ENCODE data around the gene MAGI1.
"Not testable (repeated sequence)": the region's sequence is repeated elsewhere in the genome, so short reads cannot be mapped to it uniquely, and the experiment has no call there.

The MAGI1 gene

DNA sequence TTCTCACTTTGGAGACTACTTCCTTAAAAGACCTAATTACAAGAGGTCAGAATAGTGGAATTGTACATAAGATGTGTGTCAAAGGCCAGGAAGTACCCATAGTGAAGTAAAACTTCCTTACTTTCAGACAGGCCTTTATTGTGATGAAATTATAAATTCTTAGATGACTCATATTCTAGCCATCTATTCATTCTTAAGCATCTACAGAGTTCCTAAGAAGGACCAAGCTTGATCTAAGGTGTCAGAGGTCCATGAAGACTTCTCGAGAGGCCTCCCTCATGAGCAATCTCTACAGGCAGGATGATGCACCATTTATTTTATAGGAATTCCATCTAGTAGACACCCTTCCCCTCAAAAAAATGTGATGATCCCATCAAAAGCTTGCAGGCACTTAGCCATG lies 493.3 kb downstream of the MAGI1 start:
- peaks cover 12% of the 10 kb centered on the region for H3K27me3 Mint-ChIP-seq
- H3K27ac Mint-ChIP-seq, result no peak overlapping the region
- no peaks in the 10 kb centered on the region for H3K36me3 Mint-ChIP-seq
- H3K9me3 Mint-ChIP-seq (ENCODE audit: low read depth), result peaks cover 4% of the 10 kb centered on the region
- H3K4me3 Mint-ChIP-seq, result no peak overlapping the region
- no peaks in the 10 kb centered on the region for H3K4me1 Mint-ChIP-seq (ENCODE audit: low read depth)

- not testable (repeated sequence) for H3K9me3 Mint-ChIP-seq (ENCODE audit: low read depth); H3K36me3 Mint-ChIP-seq; H3K27ac Mint-ChIP-seq; H3K4me1 Mint-ChIP-seq (ENCODE audit: low read depth); H3K4me3 Mint-ChIP-seq; H3K27me3 Mint-ChIP-seq
These were observed 495.3 kb downstream of the MAGI1 start for GRCh38 chr3:65543391-65543790.

GRCh38 chr3:65540666-65541065 lies 498.1 kb downstream of the MAGI1 start:
- Mint-ChIP-seq H3K36me3 (no peaks in the 10 kb centered on the region), H3K4me1 (ENCODE audit: low read depth) (no peaks in the 10 kb centered on the region), H3K27ac (no peak overlapping the region), H3K4me3 (no peak overlapping the region), H3K27me3 (peaks cover 3% of the 10 kb centered on the region), H3K9me3 (ENCODE audit: low read depth) (no peaks in the 10 kb centered on the region)

DNA sequence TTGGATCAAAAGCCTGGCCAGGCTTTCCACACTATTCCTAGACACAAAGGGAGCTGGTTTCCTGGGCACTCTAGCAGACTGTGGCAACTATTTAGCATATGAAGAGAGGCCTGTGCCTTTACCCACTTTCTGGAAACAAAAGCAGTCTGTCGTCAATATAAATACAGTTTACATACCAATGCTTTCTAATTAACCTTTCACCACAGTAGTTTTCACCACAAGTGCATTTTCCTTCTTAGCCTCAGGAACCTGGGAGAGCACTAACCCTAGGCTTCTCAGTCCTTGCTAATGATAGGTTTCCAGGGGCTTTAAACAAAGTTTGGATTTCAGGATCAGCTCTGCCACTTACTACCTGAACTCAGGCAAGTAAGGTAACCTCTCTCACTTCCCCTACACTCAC lies 499.1 kb downstream of the MAGI1 start:
- no peaks in the 10 kb centered on the region for H3K36me3 Mint-ChIP-seq
- H3K4me1 Mint-ChIP-seq (ENCODE audit: low read depth), result no peaks in the 10 kb centered on the region
- H3K27ac Mint-ChIP-seq, result no peak overlapping the region
- peaks cover 3% of the 10 kb centered on the region for H3K27me3 Mint-ChIP-seq
- H3K9me3 Mint-ChIP-seq (ENCODE audit: low read depth), result no peaks in the 10 kb centered on the region
- H3K4me3 Mint-ChIP-seq, result no peak overlapping the region

DNA sequence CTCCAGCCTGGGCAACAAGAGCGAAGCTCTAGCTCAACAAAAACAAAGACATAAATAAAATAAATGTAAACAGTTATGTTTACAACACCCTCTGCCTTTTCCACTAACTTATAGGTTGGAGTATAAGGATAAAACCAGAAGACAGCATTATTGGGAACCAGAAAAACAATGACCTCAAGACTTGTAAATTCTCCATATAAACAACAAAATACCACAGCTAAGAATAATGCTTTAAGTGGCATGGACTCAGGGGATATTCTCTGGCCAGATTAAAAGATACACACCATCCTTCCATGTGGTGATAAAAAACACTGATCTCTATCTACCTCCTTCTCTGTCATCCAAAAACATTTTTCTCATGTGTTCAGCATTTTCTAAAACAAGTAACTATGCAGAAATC lies 500.6 kb downstream of the MAGI1 start:
- Mint-ChIP-seq H3K27me3 (peaks cover 3% of the 10 kb centered on the region), H3K36me3 (no peaks in the 10 kb centered on the region), H3K4me3 (no peak overlapping the region), H3K4me1 (ENCODE audit: low read depth) (no peaks in the 10 kb centered on the region), H3K27ac (no peak overlapping the region), H3K9me3 (ENCODE audit: low read depth) (no peaks in the 10 kb centered on the region)

DNA sequence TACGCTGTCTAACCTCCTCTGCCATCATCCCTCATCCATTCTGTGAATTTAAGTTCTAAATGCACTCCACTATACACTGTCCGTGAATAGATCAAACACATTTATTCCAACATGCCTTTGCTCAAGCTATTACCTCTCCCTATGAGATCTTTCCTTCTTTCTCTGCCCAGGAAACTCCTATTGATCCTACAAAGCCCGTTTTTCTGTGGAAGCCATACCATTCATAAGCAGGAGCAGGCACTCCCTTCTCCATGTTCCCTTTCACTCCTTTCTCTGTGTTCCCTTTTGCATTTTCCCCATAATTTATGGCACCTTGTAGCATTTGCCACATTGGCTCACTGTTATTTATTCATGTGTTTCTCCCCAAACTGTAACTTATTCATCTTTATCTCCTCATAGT lies 501.6 kb downstream of the MAGI1 start:
- no peaks in the 10 kb centered on the region for H3K4me1 Mint-ChIP-seq (ENCODE audit: low read depth)
- H3K9me3 Mint-ChIP-seq (ENCODE audit: low read depth), result peaks cover 2% of the 10 kb centered on the region
- no peaks in the 10 kb centered on the region for H3K36me3 Mint-ChIP-seq
- peaks cover 3% of the 10 kb centered on the region for H3K27me3 Mint-ChIP-seq
- H3K4me3 Mint-ChIP-seq, result no peak overlapping the region
- H3K27ac Mint-ChIP-seq, result no peak overlapping the region

DNA sequence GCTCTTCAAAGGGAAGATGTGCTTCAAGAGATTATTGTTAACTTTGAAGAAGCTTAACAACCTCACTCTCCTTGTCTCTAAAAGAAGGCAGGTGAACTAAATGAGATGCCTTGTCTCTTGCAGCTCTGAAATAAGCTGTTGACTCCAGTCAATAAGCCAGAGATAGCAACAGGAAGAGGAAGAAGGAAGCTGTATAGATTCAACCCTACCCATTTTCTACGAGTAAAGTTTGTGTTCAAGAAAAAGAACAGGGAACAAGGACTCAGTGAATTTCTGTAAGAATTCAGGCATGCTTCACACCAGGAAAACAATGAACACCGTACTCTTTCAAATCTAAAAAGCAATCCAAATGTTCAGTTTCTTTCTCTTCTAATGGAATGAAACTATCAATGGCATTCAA lies 503.5 kb downstream of the MAGI1 start:
- H3K4me1 Mint-ChIP-seq (ENCODE audit: low read depth), result no peaks in the 10 kb centered on the region
- H3K27me3 Mint-ChIP-seq, result peaks cover 3% of the 10 kb centered on the region
- peaks cover 3% of the 10 kb centered on the region for H3K9me3 Mint-ChIP-seq (ENCODE audit: low read depth)
- no peaks in the 10 kb centered on the region for H3K36me3 Mint-ChIP-seq
- no peak overlapping the region for H3K27ac Mint-ChIP-seq
- H3K4me3 Mint-ChIP-seq, result no peak overlapping the region

GRCh38 chr3:65534805-65535204 lies 503.9 kb downstream of the MAGI1 start:
- Mint-ChIP-seq H3K27me3 (peaks cover 3% of the 10 kb centered on the region), H3K4me1 (ENCODE audit: low read depth) (no peaks in the 10 kb centered on the region), H3K9me3 (ENCODE audit: low read depth) (peaks cover 3% of the 10 kb centered on the region), H3K27ac (no peak overlapping the region), H3K36me3 (no peaks in the 10 kb centered on the region), H3K4me3 (no peak overlapping the region)

DNA sequence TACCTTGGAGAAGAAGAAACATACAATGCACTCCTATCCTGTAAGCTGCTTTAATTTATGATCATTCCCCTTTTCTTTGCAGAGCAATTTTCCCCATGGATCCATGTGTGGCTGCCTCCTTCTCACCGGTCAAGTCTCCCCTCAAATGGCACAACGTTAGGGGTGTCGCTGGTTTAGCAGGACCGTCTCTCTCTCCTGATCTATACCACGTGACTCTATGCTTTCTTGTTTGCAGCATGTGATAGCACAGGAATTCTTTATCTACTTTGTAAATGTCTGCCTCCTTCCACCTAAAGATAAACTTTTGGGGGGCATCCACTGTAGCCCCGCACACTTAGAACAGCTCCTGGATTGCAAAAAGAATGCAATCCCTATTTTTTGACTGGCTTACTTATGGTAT lies 506.0 kb downstream of the MAGI1 start:
- Mint-ChIP-seq H3K4me3 (no peak overlapping the region), H3K9me3 (ENCODE audit: low read depth) (peaks cover 3% of the 10 kb centered on the region), H3K36me3 (no peaks in the 10 kb centered on the region), H3K27ac (no peak overlapping the region), H3K4me1 (ENCODE audit: low read depth) (no peaks in the 10 kb centered on the region), H3K27me3 (peaks cover 3% of the 10 kb centered on the region)

- H3K27me3 Mint-ChIP-seq, result peaks cover 2% of the 10 kb centered on the region
- no peaks in the 10 kb centered on the region for H3K36me3 Mint-ChIP-seq
- H3K4me1 Mint-ChIP-seq (ENCODE audit: low read depth), result no peaks in the 10 kb centered on the region
- H3K9me3 Mint-ChIP-seq (ENCODE audit: low read depth), result peaks cover 3% of the 10 kb centered on the region
- H3K27ac Mint-ChIP-seq, result no peak overlapping the region
- no peak overlapping the region for H3K4me3 Mint-ChIP-seq
These were observed 506.5 kb downstream of the MAGI1 start for GRCh38 chr3:65532215-65532614.

DNA sequence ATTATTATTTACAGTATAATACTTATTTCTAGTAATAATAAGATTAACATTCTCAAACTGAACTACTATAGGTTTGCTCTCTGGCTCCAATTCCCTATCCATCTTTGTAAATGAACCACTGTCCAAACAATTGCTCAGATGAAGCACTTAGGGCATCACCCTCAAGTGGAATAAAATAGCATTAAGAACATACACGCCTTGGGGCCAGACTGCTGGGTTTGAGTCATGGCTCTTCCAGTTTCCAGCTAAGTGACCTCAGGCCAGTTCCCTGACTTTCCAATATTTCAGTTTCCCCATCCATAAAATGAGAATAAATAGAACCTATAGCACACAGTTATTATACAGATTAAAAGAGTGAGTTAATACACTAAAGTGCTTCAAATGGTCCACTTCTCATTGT lies 507.2 kb downstream of the MAGI1 start:
- Mint-ChIP-seq H3K27ac (no peak overlapping the region), H3K9me3 (ENCODE audit: low read depth) (peaks cover 3% of the 10 kb centered on the region), H3K4me1 (ENCODE audit: low read depth) (no peaks in the 10 kb centered on the region), H3K36me3 (no peaks in the 10 kb centered on the region), H3K27me3 (no peaks in the 10 kb centered on the region), H3K4me3 (no peak overlapping the region)

DNA sequence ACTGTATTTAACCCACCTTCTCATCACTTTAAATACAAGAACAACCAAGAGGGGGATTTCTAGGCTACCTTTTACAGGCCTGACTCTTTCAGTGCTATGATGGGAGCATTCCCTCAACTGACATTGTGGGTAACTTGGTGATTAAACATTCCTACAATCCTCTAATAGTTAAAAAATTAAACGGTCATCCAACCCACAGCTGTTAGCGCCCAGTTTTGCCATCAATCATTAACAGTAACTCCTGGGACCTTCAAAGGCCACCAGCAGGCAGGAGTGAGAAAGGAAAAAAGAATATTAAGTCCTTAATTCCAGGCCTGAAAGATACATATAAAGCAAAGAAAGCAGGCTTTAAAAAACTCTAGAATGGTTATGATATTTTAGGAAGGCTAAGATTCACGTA lies 512.1 kb downstream of the MAGI1 start:
- H3K27me3 Mint-ChIP-seq, result no peaks in the 10 kb centered on the region

DNA sequence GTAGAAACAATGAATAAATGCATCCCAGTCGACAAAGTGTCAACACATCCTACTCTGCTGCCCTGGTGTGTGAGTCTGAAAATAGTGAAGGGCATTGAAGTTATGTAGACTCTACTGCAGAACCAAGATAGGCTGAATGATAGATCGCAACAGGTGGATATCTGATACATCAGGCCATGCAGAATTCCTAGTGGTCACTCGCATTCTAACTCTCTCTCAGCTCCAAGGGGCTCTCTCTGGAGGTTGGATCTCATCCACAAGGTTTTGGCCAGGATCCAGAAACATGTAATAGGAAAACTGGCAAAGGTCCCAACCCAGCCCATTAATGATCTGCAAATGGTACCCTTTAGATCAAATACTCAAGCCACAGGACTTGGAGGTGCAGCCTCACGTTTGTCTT lies 514.1 kb downstream of the MAGI1 start:
- Mint-ChIP-seq H3K27ac (no peak overlapping the region), H3K4me1 (ENCODE audit: low read depth) (no peaks in the 10 kb centered on the region), H3K4me3 (no peak overlapping the region), H3K9me3 (ENCODE audit: low read depth) (no peaks in the 10 kb centered on the region), H3K36me3 (no peaks in the 10 kb centered on the region), H3K27me3 (no peaks in the 10 kb centered on the region)

More for the DNA sequence above, 512.1 kb downstream of the MAGI1 start:
- H3K27ac Mint-ChIP-seq, result no peak overlapping the region
- H3K36me3 Mint-ChIP-seq, result no peaks in the 10 kb centered on the region
- H3K9me3 Mint-ChIP-seq (ENCODE audit: low read depth), result no peaks in the 10 kb centered on the region
- H3K4me1 Mint-ChIP-seq (ENCODE audit: low read depth), result no peaks in the 10 kb centered on the region
- no peak overlapping the region for H3K4me3 Mint-ChIP-seq

DNA sequence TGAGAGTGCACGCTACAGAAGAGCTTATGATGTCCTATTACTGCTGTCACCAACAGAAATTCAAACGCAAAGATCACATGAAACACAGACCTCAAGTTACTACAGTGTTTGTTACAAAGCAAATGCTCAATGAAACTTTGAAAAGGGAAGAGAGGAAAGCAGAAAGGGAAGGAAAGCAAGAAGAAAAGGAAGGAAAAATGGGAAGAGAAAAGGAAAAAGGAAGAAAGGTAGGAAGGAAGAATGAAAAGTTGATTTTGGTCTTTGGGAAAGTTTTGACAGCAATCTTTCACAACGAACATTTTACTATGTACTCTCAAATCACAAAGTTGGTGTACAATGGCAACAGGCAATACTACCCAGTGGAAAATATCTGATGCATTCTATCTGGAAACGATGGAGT lies 514.8 kb downstream of the MAGI1 start:
- H3K4me1 Mint-ChIP-seq (ENCODE audit: low read depth), result no peaks in the 10 kb centered on the region
- no peaks in the 10 kb centered on the region for H3K36me3 Mint-ChIP-seq
- H3K4me3 Mint-ChIP-seq, result no peak overlapping the region
- H3K27ac Mint-ChIP-seq, result no peak overlapping the region
- H3K9me3 Mint-ChIP-seq (ENCODE audit: low read depth), result peaks cover 2% of the 10 kb centered on the region
- no peaks in the 10 kb centered on the region for H3K27me3 Mint-ChIP-seq

DNA sequence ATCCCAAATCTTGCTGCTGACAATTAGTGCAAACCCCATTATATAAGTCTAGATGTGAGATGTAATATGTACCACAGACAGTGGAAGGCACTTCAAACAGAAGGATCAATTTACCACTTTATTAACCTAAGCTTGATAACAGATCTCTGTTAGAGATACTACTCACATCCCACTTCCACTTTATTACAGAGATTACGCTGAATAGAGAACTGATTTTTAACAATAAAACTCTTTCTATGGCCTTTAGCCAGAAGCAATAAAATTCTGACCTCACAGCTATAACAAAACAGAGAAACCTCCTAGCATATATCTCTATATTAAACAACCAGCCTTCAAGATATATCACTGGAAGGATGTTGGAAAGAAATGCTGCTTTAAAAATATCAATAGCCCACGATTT lies 517.7 kb downstream of the MAGI1 start:
- H3K36me3 Mint-ChIP-seq, result peaks cover 2% of the 10 kb centered on the region
- H3K4me1 Mint-ChIP-seq (ENCODE audit: low read depth), result no peaks in the 10 kb centered on the region
- peaks cover 5% of the 10 kb centered on the region for H3K9me3 Mint-ChIP-seq (ENCODE audit: low read depth)
- H3K27me3 Mint-ChIP-seq, result no peaks in the 10 kb centered on the region
- H3K4me3 Mint-ChIP-seq, result no peak overlapping the region
- H3K27ac Mint-ChIP-seq, result no peak overlapping the region

DNA sequence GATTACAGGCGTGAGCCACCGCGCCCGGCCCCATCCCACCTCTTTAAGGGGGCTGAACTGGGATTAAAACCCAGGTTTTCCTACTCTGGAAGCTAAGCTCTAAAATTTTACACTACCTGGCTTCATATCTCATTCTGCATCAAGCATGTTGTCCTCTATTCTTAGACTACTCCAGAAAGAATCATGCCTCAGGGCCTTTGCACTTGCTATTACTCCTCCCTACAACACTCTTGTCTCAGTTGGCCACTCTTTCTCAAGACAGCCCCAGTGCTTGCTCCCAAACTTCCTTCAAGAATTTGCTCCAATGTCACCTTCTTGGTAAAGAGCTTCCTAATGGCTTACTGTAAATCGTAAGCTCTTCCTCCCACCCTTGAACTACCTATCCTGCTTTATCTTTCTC lies 521.7 kb downstream of the MAGI1 start:
- H3K27ac Mint-ChIP-seq, result no peak overlapping the region

GRCh38 chr3:65514317-65514716 lies 524.4 kb downstream of the MAGI1 start:
- not testable (repeated sequence) for H3K27me3 Mint-ChIP-seq; H3K4me3 Mint-ChIP-seq; H3K9me3 Mint-ChIP-seq (ENCODE audit: low read depth); H3K36me3 Mint-ChIP-seq; H3K4me1 Mint-ChIP-seq (ENCODE audit: low read depth); H3K27ac Mint-ChIP-seq

More for the DNA sequence above, 521.7 kb downstream of the MAGI1 start:
- H3K4me3 Mint-ChIP-seq, result no peak overlapping the region
- H3K27me3 Mint-ChIP-seq, result no peaks in the 10 kb centered on the region
- no peaks in the 10 kb centered on the region for H3K4me1 Mint-ChIP-seq (ENCODE audit: low read depth)
- peaks cover 5% of the 10 kb centered on the region for H3K9me3 Mint-ChIP-seq (ENCODE audit: low read depth)
- H3K36me3 Mint-ChIP-seq, result peaks cover 2% of the 10 kb centered on the region
